DOHH2 (cell line): ENCODE measurements around the gene L3MBTL1.

Source experiments
- CTCF ChIP-seq: fragments of 200-600 bp; sonication (generic); IDR thresholded peaks from one replicate; pipeline ENCODE4 v1.5.1; 2014; ENCODE audit warnings: antibody characterized with exemption, mild to moderate bottlenecking, low read depth, low read length; ENCODE audit not compliant: poor library complexity, severe bottlenecking
- EZH2phosphoT487 ChIP-seq: fragments of 200-600 bp; sonication (generic); IDR thresholded peaks from 2 replicates; pipeline ENCODE4 v1.6.1; 2017; ENCODE audit warnings: borderline replicate concordance, mild to moderate bottlenecking, antibody characterized with exemption, low read length, moderate library complexity, mixed read lengths

- TF ChIP-seq CTCF (no peak), EZH2phosphoT487 (no peak)
Measured at GRCh38 chr20:43528258-43528875, 20.9 kb downstream of the L3MBTL1 start.
